NCI-H1417 treated with DMSO at 0.1 percent for 48 hours (cell line): ENCODE measurements around the gene ZNF782.
A peak's percentile ranks its signal among the peaks of the same experiment; 100 is the strongest.
"Not testable (repeated sequence)": the region's sequence is repeated elsewhere in the genome, so short reads cannot be mapped to it uniquely, and the experiment has no call there.

ENCODE experiments used
- DNase-seq: peaks from one replicate; lab custom pipeline; 2025; lab: John Stamatoyannopoulos, UW

ZNF782 gene

GRCh38 chr9:96854651-96855273, 448 bp upstream of the ZNF782 start:
- DNase-seq: no peak

- DNase-seq: no peak
Measured at GRCh38 chr9:96852676-96853075, 1.6 kb downstream of the ZNF782 start.

DNA sequence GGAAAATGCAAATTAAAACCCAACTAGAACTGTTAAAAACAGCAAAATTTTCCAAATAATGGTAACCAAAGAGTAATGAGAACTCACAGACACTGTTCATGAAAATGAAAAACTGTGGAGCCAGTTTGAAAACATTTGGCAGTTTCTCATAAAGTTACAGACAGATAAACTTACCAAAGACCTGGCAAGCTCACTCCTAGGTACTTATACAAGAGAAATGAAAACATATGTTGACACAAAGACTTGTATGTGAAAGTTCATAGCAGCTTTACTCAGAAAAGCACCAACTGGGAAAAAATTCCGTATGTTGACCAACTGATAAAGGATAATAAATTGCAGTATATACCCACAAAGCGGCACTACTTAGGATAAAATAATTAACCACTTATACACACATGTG, 10.3 kb downstream of the ZNF782 start:
- DNase-seq: no peak

DNA sequence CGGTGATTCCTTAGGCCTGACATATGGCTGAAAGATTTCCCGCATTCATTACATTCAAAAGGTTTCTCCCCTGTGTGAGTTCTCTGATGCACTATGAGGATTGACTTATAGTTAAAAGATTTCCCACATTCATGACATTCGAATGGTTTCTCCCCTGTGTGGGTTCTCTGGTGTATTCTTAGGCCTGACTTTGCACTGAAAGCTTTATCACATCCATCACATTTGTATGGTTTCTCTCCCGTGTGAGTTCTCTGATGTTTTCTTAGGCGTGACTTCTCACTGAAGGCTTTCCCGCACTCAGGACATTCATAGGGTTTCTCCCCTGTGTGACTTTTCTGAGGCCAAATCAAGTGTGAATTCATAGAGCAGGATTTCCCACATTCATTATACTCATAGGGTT, 35.8 kb downstream of the ZNF782 start:
- no peak for DNase-seq

- no peak for DNase-seq
Measured at GRCh38 chr9:96817973-96818372, 36.3 kb downstream of the ZNF782 start.

DNA sequence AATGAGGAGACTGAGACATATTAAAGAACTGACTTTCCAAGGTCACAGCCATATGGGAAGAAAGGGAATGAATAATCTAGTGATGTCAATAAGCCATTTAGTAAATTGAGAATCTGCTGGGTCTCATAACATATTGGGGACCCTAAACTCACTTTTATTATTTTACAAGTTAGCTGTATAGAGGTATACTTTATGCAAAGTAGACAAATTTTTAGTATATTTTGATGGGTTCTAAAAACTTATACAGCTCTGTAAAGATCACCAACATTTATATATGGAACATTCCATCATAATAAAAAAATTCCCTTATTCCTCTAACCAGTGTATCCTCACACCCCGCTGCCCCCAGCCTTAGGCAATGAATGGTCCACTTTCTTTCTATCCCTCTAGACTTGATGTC, 40.7 kb downstream of the ZNF782 start:
- no peak for DNase-seq

DNA sequence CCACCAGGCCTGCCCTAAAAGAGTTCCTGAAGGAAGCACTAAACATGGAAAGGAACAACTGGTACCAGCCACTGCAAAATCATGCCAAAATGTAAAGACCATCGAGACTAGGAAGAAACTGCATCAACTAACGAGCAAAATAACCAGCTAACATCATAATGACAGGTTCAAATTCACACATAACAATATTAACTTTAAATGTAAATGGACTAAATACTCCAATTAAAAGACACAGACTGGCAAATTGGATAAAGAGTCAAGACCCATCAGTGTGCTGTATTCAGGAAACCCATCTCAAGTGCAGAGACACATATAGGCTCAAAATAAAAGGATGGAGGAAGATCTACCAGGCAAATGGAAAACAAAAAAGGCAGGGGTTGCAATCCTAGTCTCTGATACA, 55.4 kb downstream of the ZNF782 start:
- DNase-seq: not testable (repeated sequence)

- DNase-seq: no peak
Measured at GRCh38 chr9:96784021-96784420, 70.3 kb downstream of the ZNF782 start.

DNA sequence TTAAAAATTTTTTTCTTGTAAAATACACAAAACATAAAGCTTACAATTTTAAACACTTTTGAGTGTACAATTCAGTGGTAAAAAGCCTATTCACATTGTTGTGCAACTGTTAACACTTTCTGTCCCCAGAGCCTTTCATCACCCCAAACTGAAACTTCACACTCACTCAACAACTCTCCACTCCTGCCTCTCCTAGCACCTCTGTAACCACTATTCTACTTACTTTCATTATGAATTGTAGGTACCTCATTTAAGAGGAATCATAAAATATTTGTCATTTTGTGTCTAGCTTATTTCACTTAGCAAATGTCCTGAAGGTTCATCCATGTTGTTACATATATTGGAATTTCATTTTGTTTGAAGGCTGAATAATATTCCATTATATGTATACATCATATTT, 72.1 kb downstream of the ZNF782 start:
- DNase-seq: no peak

DNA sequence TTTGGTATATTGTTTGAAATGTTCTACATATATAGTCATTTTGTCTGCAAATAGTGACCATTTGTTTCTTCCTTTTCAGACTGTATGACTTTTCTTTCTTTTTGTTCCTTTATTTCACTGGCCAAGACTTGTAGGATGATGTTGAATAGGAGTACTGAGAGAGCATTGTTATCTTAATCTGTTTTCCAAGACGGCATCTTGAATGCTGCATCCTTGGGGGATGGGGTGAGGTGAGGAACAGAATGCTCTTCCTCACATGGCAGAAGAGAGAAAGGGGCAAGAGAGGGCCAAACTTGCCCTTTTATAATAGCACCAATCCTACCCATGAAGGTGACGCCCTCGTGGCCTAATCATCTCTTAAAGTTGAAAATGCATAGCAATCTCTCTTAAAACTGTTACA, 72.8 kb downstream of the ZNF782 start:
- DNase-seq: no peak

DNA sequence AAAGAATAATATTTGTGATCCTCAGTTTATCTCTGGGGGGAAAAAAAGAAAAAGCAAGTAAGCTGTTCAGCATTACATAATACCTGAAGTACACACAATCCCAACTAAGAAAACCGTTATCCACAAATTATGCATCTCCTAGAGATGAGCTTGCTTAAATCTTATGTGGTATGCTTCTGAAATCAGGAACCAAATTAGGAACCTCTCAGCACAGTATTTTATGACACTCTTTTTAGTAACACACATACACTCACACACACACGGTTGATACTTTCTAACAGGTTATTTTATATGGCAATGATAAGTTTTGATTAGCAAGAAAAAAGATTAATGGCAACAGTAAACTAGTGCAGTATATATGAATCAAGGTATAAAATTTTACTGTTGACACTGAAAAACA, 75.2 kb downstream of the ZNF782 start:
- no peak for DNase-seq

- DNase-seq: peak; percentile 40
Measured at GRCh38 chr9:96777426-96777864, 76.9 kb downstream of the ZNF782 start.

- DNase-seq: no peak
Measured at GRCh38 chr9:96771124-96771523, 83.2 kb downstream of the ZNF782 start.

GRCh38 chr9:96769989-96770388, 84.3 kb downstream of the ZNF782 start:
- DNase-seq: no peak
